Measurements from ENCODE around the gene IL16. TPM values are rescaled to one million over a fixed set of nuclear protein-coding genes. Genes with fewer than 3 reads are reported as not detected.

Gene IL16
- total RNA-seq, 4 donors from 2014 or later: 9.7 to 15.2 (median 10.9) TPM

DNA sequence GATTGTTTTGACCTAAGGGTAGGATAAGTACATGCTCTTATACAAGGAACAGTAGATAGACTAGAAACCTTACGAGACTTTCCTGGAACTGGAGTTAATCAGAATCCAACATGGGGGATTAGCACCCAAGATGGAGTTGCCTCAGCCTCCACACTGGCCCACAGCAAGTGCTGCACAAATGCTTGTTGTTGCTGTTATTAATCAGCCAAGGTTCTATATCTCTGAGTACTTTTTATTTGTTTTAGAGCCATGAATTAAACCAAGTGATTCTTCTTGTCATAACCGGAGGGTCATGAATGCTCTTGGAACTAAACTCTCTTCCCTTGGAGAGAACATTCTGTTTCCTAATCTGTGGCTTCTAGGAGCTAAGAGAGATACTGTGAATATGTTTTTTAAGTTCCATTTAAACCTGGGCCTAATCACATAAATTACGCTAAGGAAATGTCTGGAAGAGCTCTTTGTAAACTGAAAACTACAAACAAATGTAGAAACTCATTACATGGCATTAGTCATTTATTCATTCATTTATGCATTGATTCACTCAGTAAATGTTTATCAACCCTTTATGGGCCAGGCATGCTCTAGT is 5.7 kb upstream of the IL16 start:
- 71 to 72% methylated on average over 3 of the region's 3 CpGs for WGBS, 2 donors

DNA sequence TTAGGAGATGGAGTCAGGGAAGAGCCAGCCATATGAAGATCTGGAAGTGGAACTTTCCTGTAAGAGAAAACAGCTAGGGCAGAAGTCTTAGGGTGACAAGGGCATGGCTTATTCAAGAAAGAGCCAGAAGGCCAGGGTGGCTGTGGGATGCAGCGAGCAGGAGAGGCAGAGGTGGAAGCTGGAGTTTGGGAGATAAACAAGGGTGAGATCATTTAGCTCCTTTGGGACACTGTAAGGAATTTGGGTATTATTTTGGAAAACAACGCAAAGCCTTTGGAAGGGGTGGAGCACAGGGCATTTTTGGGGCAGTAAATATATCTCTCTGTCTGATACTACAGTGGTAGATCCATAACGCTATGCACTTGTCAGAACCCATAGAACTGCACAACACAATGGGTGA is 5.0 kb upstream of the IL16 start:
- intact Hi-C loops (cut with DNase I; ENCODE audit: low total_unique reads): no loop called here
- DNase-seq (ENCODE audit: low spot score in 2 of 2): no peak
- TF ChIP-seq POLR2A (IDR thresholded peaks at IDR 0.05): no peak
- TF ChIP-seq, protein P1, sequence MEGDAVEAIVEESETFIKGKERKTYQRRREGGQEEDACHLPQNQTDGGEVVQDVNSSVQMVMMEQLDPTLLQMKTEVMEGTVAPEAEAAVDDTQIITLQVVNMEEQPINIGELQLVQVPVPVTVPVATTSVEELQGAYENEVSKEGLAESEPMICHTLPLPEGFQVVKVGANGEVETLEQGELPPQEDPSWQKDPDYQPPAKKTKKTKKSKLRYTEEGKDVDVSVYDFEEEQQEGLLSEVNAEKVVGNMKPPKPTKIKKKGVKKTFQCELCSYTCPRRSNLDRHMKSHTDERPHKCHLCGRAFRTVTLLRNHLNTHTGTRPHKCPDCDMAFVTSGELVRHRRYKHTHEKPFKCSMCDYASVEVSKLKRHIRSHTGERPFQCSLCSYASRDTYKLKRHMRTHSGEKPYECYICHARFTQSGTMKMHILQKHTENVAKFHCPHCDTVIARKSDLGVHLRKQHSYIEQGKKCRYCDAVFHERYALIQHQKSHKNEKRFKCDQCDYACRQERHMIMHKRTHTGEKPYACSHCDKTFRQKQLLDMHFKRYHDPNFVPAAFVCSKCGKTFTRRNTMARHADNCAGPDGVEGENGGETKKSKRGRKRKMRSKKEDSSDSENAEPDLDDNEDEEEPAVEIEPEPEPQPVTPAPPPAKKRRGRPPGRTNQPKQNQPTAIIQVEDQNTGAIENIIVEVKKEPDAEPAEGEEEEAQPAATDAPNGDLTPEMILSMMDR (IDR thresholded peaks at IDR 0.05): no peak
- no peak overlapping the region for H3K4me3 ChIP-seq (ENCODE audit: low read depth, poor library complexity, severe bottlenecking)
- 92 to 95% methylated on average over 3 of the region's 3 CpGs for WGBS, 2 donors

More for the DNA sequence above, 5.7 kb upstream of the IL16 start:
- no peak for TF ChIP-seq POLR2A (IDR thresholded peaks at IDR 0.05)
- TF ChIP-seq, protein P1 (IDR thresholded peaks at IDR 0.05): no peak
- H3K4me3 ChIP-seq (ENCODE audit: low read depth, poor library complexity, severe bottlenecking): no peak overlapping the region
- intact Hi-C loops (cut with DNase I; ENCODE audit: low total_unique reads): no loop called here
- no peak for DNase-seq (ENCODE audit: low spot score in 2 of 2)

DNA sequence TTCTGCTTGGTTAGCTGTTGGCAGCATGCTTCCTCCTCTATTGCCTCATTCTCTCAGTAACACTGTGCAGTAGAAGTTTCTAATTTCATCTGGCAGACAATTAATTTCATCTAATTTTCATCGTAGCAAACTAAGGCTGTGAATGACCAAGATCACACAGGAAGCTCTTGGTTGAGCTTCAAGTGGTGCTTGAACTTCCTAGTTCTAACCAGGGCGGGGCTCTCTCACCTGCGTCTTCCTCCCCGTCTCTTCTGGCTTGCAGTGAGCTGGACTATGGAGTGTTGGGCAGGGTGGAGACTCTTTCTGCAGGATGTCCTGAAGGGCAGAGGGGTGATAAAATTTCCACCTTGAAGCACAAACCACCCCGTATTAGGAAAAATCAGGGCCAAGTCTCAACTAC is 2.0 kb upstream of the IL16 start:
- WGBS, 2 donors: 70 to 73% methylated on average over 5 of the region's 5 CpGs
- TF ChIP-seq POLR2A (IDR thresholded peaks at IDR 0.05): no peak
- TF ChIP-seq, protein P1 (IDR thresholded peaks at IDR 0.05): no peak
- DNase-seq (ENCODE audit: low spot score in 2 of 2): peak in 1 of 2 donors; percentile 11
- no peak overlapping the region for H3K4me3 ChIP-seq (ENCODE audit: low read depth, poor library complexity, severe bottlenecking)
- intact Hi-C loops (cut with DNase I; ENCODE audit: low total_unique reads): no loop called here

DNA sequence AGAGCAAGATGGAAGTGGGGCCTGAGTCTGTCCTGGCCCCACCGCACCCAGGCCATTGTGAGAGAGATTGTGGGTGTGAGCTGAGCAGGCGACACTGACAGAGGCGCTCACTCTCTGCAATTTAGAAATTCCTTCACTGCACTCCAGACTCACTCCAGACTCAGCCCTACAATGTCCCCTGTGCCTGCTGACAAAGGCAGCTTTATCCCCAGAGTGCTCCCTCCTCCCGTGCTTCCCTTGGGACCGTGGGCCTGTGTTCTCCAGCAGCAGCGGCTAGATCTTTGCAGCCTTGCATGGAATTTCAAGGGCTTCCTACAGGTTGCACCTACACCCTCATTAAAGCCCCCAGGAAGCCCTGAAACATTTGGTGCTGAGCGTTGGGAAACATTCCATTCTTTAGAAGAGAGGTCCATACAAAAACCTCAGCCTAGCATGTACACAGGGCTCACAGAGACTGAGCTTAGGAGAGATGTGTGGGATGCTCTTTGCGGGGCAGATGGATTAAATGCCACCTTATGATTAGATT is 1.3 kb upstream of the IL16 start:
- intact Hi-C loops (cut with DNase I; ENCODE audit: low total_unique reads): no loop called here
- 66 to 76% methylated on average over 8 of the region's 8 CpGs for WGBS, 2 donors
- DNase-seq (ENCODE audit: low spot score in 2 of 2): peak in 1 of 2 donors; percentile 12
- no peak for TF ChIP-seq POLR2A (IDR thresholded peaks at IDR 0.05)
- no peak overlapping the region for H3K4me3 ChIP-seq (ENCODE audit: low read depth, poor library complexity, severe bottlenecking)

DNA sequence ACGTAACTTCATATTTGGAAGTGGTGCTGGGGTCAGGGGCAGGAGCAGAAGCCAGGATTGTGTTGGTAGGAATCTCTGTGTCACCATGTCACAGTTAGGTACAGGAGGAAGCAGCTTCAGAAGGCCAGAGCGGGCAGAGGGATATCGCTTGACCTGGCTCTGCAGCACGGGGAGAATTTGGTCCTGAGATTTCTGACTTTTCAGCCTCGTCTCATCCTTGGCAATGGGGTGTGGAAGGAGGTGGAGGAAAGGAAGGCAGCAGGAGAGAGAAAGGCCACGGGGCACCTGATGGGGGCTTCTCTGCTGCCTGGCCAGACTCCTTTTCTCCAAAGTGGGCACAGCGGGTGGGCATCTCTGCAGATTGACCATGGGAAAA is 564 bp downstream of the IL16 start:
- no peak for DNase-seq (ENCODE audit: low spot score in 2 of 2)
- intact Hi-C loops (cut with DNase I; ENCODE audit: low total_unique reads): no loop called here
- TF ChIP-seq POLR2A (IDR thresholded peaks at IDR 0.05): no peak
- TF ChIP-seq, protein P1 (IDR thresholded peaks at IDR 0.05): no peak
- WGBS, 2 donors: 87 to 95% methylated on average over 7 of the region's 7 CpGs
- H3K4me3 ChIP-seq (ENCODE audit: low read depth, poor library complexity, severe bottlenecking): no peak overlapping the region

DNA sequence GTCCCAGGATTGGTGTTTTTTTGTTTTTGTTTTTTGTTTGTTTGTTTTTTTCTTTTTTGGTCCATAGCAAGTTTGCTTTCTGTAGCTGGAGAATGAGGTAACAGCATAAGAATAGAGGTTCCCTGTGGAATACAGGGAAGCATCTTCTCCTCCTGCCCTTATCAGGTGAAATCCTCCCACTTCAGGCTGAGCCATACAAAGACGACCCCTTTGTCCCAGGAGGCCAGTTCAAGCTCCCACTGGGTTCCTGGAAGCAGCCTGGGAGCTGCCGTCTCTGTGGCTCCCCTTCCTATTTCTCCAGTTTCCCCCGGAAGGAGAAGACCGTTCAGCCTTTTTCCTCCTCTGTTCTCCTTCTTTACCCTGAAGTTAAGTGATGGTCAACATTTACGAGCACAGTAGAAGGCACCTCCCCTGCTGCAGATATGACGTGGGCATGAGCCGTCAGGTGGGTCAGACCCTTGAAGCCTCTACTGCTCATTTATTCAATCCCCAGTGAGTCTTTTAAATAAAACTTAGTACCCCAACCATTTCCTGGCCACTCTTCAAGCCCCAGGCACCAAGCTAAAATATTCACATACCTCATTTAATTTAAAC is 1.1 kb downstream of the IL16 start:
- WGBS, 2 donors: 84 to 87% methylated on average over 7 of the region's 7 CpGs
- intact Hi-C loops (cut with DNase I; ENCODE audit: low total_unique reads): no loop called here

More for the DNA sequence above, 1.1 kb downstream of the IL16 start:
- TF ChIP-seq, protein P1 (IDR thresholded peaks at IDR 0.05): no peak
- TF ChIP-seq POLR2A (IDR thresholded peaks at IDR 0.05): no peak
- H3K4me3 ChIP-seq (ENCODE audit: low read depth, poor library complexity, severe bottlenecking): no peak overlapping the region
- no peak for DNase-seq (ENCODE audit: low spot score in 2 of 2)
